ENCODE measurements around the gene BACE2. TPM values are rescaled to one million over a fixed set of nuclear protein-coding genes. Genes with fewer than 3 reads are reported as not detected.

Gene BACE2
- polyA plus RNA-seq, 1 experiment: 66.8 TPM

DNA sequence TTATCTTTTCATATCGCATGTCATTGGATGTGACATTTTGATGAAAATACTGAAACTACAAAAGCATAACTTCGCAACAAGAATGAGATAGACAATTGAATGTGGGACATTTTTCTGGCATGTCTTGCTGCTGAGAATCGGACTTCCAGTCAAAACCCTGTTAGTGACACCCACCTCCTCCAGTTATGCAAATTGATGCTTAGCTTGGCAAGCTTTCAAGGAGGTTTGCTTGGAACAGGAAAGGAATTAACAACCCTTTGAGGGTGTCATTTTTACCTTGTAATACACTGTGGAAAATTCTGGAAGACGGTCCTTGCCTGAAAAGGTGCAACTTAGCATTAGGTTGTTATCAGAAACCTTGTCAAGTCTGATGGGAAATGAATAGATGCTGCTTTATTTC lies 109.9 kb downstream of the BACE2 start:
- Histone ChIP-seq H3K27ac (ENCODE audit: low read depth, low read length) (no peak overlapping the region), H3K4me3 (ENCODE audit: low read depth, low read length) (no peak overlapping the region), H3K9me3 (ENCODE audit: control insufficient read depth, insufficient read depth, low read length) (peaks cover 3% of the 10 kb centered on the region; the same call in 1 of the 2 replicates), H3K27me3 (ENCODE audit: control insufficient read depth, insufficient read depth, low read length) (no peaks in the 10 kb centered on the region)
- no peak for TF ChIP-seq CTCF (IDR thresholded peaks at IDR 0.05; ENCODE audit: low read depth, low read length)
- ChIA-PET CTCF (no interaction called here), POLR2A (no interaction called here)
- DNase-seq (ENCODE audit: low read depth, low spot score): no peak

GRCh38 chr21:41280115-41280919 lies 112.4 kb downstream of the BACE2 start:
- ChIA-PET POLR2A (interaction anchor here (0.8 kb wide), 1 partner anchor 112 kb away, joined by 3 read pairs; no protein-coding TSS in a partner anchor), CTCF (interaction anchor here (0.8 to 1.0 kb wide), 2 partner anchors 18 to 158 kb away, joined by 3 to 6 read pairs; no protein-coding TSS in a partner anchor)
- no peaks in the 10 kb centered on the region for H3K27me3 ChIP-seq (ENCODE audit: control insufficient read depth, insufficient read depth, low read length)
- no peak overlapping the region for H3K27ac ChIP-seq (ENCODE audit: low read depth, low read length)
- no peak for TF ChIP-seq CTCF (IDR thresholded peaks at IDR 0.05; ENCODE audit: low read depth, low read length)
- peak; percentile 52 for DNase-seq (ENCODE audit: low read depth, low spot score)
- no peak overlapping the region for H3K4me3 ChIP-seq (ENCODE audit: low read depth, low read length)
- H3K9me3 ChIP-seq (ENCODE audit: control insufficient read depth, insufficient read depth, low read length): peaks cover 2% of the 10 kb centered on the region; the same call in 1 of the 2 replicates

GRCh38 chr21:41282412-41282811 lies 114.5 kb downstream of the BACE2 start:
- POLR2A ChIA-PET: no interaction called here
- H3K27me3 ChIP-seq (ENCODE audit: control insufficient read depth, insufficient read depth, low read length): no peaks in the 10 kb centered on the region
- no peak overlapping the region for H3K4me3 ChIP-seq (ENCODE audit: low read depth, low read length)
- H3K9me3 ChIP-seq (ENCODE audit: control insufficient read depth, insufficient read depth, low read length): no peaks in the 10 kb centered on the region
- CTCF ChIA-PET: interaction anchor here (0.7 to 4.4 kb wide), 13 partner anchors 9 to 535 kb away, joined by 3 to 66 read pairs (median 9); no protein-coding TSS in a partner anchor
- H3K27ac ChIP-seq (ENCODE audit: low read depth, low read length): no peak overlapping the region
- TF ChIP-seq CTCF (IDR thresholded peaks at IDR 0.05; ENCODE audit: low read depth, low read length): no peak
- DNase-seq (ENCODE audit: low read depth, low spot score): no peak

- H3K27ac ChIP-seq (ENCODE audit: low read depth, low read length): no peak overlapping the region
- ChIA-PET POLR2A (no interaction called here), CTCF (interaction anchor here (0.5 to 4.4 kb wide), 38 partner anchors 10 to 835 kb away, joined by 3 to 66 read pairs (median 4); no protein-coding TSS in a partner anchor)
- no peaks in the 10 kb centered on the region for H3K27me3 ChIP-seq (ENCODE audit: control insufficient read depth, insufficient read depth, low read length)
- TF ChIP-seq CTCF (IDR thresholded peaks at IDR 0.05; ENCODE audit: low read depth, low read length): peak; percentile 88
- H3K9me3 ChIP-seq (ENCODE audit: control insufficient read depth, insufficient read depth, low read length): no peaks in the 10 kb centered on the region
- peak; percentile 65 for DNase-seq (ENCODE audit: low read depth, low spot score)
- no peak overlapping the region for H3K4me3 ChIP-seq (ENCODE audit: low read depth, low read length)
These were observed 115.4 kb downstream of the BACE2 start for GRCh38 chr21:41283211-41283818.

DNA sequence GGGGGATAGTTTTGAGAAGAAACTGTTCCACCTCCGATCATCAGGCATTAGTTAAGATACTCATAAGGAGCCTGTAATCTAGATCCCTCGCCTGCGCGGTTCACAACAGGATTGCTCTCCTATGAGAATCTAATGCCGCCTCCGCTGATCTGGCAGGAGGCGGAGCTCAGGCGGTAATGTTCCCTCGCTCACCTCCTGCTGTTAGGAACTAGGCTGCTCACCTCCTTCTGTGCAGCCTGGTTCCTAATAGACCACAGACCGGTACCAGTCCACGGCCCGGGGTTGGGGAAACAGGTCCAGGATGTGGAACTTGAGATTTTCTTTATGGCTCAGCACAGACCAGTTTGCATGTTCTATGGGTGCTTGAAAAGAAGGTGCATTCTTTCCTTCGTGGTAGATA lies 121.5 kb downstream of the BACE2 start:
- TF ChIP-seq CTCF (IDR thresholded peaks at IDR 0.05; ENCODE audit: low read depth, low read length): no peak
- H3K4me3 ChIP-seq (ENCODE audit: low read depth, low read length): no peak overlapping the region
- DNase-seq (ENCODE audit: low read depth, low spot score): no peak
- H3K27me3 ChIP-seq (ENCODE audit: control insufficient read depth, insufficient read depth, low read length): peaks cover 3% of the 10 kb centered on the region
- CTCF ChIA-PET: no interaction called here
- no peak overlapping the region for H3K27ac ChIP-seq (ENCODE audit: low read depth, low read length)
- H3K9me3 ChIP-seq (ENCODE audit: control insufficient read depth, insufficient read depth, low read length): no peaks in the 10 kb centered on the region
- POLR2A ChIA-PET: no interaction called here
